Naive thymus-derived CD8-positive, alpha-beta T cell (primary cell): ENCODE data around the gene GPR3. TPM values are rescaled to one million over a fixed set of nuclear protein-coding genes. Genes with fewer than 3 reads are reported as not detected.

Experiments used
- ATAC-seq, 2 donors: fragments of 150-1000 bp; cut with Tn5 transposase in 1 of 2; sonication (Bioruptor Pico), chemical (Tn5 transposase) in 1 of 2; 1 replicate in 1 of 2; 2 replicates in 1 of 2; pipeline ENCODE4 v1.10.0; 2021; ENCODE audit warnings: mild to moderate bottlenecking in 2 of 2, moderate library complexity in 2 of 2
- POLR2A ChIA-PET: fragments of 350-600 bp; sonication (Branson Sonifier 250); formaldehyde crosslinking; loops from one replicate; lab custom pipeline; 2021; ENCODE audit warnings: antibody characterized with exemption; lab: Charles Lee
- DNase-seq, 10 donors: peaks; one replicate each; pipeline versions ENCODE4 v3.0.0 to v3.0.0-alpha.2; 2020 to 2022
- H3K27ac Mint-ChIP-seq, 10 donors: one replicate each; pipeline ENCODE4 v1.8.0; 2020 to 2022; ENCODE audit warnings: mild to moderate bottlenecking in 10 of 10, mixed read lengths in 10 of 10, moderate library complexity in 4 of 10, inconsistent platforms in 1 of 10
- H3K27me3 Mint-ChIP-seq, 5 donors: one replicate each; pipeline ENCODE4 v1.8.0; 2021 to 2022; ENCODE audit warnings: mixed read lengths in 5 of 5
- H3K36me3 Mint-ChIP-seq, 3 donors: one replicate each; pipeline ENCODE4 v1.8.0; 2020 to 2022; ENCODE audit warnings: mixed read lengths in 3 of 3, mild to moderate bottlenecking in 2 of 3, inconsistent platforms in 1 of 3
- H3K4me1 Mint-ChIP-seq, 4 donors: one replicate each; pipeline ENCODE4 v1.8.0; 2021 to 2022; ENCODE audit warnings: mixed read lengths in 4 of 4
- H3K4me3 Mint-ChIP-seq, 10 donors: one replicate each; pipeline ENCODE4 v1.8.0; 2020 to 2022; ENCODE audit warnings: mild to moderate bottlenecking in 10 of 10, mixed read lengths in 10 of 10, moderate library complexity in 6 of 10, inconsistent platforms in 1 of 10
- H3K9me3 Mint-ChIP-seq, 9 donors: one replicate each; pipeline ENCODE4 v1.8.0; 2020 to 2022; ENCODE audit warnings: mixed read lengths in 9 of 9, mild to moderate bottlenecking in 3 of 9, inconsistent platforms in 1 of 9, moderate library complexity in 1 of 9
- polyA plus RNA-seq, 3 donors: library from polyadenylated mRNA; unstranded; fragments of 300-500 nt; fragmentation: Illumina TruSeq; gene quantifications; one replicate each; pipeline ENCODE4 v1.2.3, GENCODE V29; 2021
- total RNA-seq, 8 experiments: library from RNA in 2 of 8; stranded (reverse) in 2 of 8; gene quantifications; one replicate each; pipeline ENCODE4 v1.2.3 and lab custom pipeline; 2021 to 2026

Gene GPR3
- total and polyA plus RNA-seq, 5 experiments from 2014 or later: 0.10 to 0.28 TPM; not detected in 3

DNA sequence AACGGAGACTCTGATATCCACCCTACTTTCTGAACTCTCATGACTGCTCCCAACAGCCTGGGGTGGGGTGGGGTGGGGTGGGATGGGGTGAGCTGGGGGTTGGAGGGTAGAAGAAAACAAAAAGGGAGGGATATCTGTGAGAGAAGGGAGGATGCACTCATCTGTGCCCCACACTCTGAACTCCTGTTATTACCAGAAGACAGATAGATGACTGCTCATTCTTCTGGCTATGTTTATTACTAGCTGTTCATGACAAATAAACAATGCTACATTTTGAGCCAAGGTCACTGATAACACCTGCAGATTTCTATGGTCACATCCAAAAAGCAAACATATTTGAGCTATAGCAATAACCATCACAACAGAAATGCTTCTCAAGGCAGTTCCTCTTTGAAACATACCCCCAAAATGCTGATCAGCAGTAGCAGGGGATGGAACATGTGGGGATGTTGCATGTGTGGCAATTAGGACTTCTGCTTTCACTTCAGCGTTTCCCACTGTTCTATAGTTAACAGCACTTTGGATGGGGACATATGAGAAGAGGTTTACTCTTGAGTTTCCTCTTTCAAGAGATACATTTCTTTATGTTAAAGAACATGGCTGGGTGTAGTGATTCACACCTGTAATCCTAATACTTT is 43.3 kb downstream of the GPR3 start:
- ATAC-seq: peak in 1 of 2 donors; percentile 29
- DNase-seq: no peak

DNA sequence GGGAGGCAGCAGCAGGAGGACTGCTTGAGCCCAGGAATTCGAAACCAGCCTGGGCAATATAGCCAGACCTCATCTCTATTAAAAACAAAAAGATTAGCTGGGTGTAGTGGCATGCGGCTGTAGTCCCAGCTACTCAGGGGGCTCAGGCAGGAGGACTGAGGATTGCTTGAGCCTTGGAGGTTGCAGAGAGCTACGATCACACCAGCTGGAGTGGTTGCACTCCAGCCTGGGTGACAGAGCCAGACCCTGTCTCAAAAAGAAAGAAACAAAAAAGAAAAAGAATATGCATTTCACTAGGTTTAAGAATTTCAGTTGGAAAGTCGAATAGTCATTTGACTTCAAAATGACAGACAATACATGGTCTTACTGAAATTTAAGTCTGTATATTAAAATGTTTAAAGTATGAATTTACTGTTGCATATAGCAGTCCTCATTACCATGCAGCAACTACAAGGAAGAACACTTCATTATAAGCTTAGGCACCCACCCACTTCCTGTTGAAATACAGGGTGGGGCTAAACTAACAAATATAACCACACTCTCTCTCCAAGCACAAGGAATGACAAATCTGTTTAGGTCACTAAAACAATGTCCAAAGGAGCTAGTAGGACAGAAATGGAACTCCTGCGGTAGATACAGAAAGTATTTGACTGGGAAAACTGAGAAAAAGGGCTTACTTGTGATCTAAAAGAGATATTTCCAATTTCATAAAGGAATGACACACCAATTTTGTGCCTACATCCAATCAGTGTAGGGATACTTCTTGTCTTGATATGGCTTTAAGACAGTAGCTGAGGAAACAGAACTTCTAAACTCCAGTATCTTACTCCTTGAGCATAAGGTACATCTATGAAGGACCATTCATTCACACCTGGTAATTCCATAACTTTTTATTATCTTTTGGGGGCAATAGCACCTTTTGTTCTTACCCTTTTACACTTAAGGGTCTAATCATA is 44.1 kb downstream of the GPR3 start:
- Mint-ChIP-seq H3K4me1 (peaks cover 34 to 85% (median 74%) of the 10 kb centered on the region in 4 donors), H3K36me3 (peaks cover 5 to 20% (median 13%) of the 10 kb centered on the region in 3 donors), H3K27me3 (no peaks in the 10 kb centered on the region), H3K27ac (peak overlapping the region; percentile 61 to 93 (median 85)), H3K9me3 (no peaks in the 10 kb centered on the region), H3K4me3 (peak overlapping the region; percentile 59 to 87 (median 71))
- ATAC-seq (peak; percentile 91 to 98), DNase-seq (peak in 3 of 10 donors; percentile 12 to 50 (median 48))
- POLR2A ChIA-PET: interaction anchor here (0.6 to 4.6 kb wide), 12 partner anchors 9 to 159 kb away, joined by 3 to 24 read pairs (median 3); partner anchors contain the start of gene WASF2

More for the DNA sequence above, 43.3 kb downstream of the GPR3 start:
- peak overlapping the region; percentile 61 to 93 (median 85) for H3K27ac Mint-ChIP-seq
- POLR2A ChIA-PET: interaction anchor here (0.6 to 4.6 kb wide), 10 partner anchors 10 to 158 kb away, joined by 3 to 24 read pairs (median 3); partner anchors contain the start of gene WASF2
- no peaks in the 10 kb centered on the region for H3K9me3 Mint-ChIP-seq
- H3K4me1 Mint-ChIP-seq: peaks cover 38 to 93% (median 82%) of the 10 kb centered on the region in 4 donors
- H3K36me3 Mint-ChIP-seq: peaks cover 5 to 15% (median 13%) of the 10 kb centered on the region in 3 donors
- H3K4me3 Mint-ChIP-seq: peak overlapping the region; percentile 59 to 87 (median 71)
- no peaks in the 10 kb centered on the region for H3K27me3 Mint-ChIP-seq

DNA sequence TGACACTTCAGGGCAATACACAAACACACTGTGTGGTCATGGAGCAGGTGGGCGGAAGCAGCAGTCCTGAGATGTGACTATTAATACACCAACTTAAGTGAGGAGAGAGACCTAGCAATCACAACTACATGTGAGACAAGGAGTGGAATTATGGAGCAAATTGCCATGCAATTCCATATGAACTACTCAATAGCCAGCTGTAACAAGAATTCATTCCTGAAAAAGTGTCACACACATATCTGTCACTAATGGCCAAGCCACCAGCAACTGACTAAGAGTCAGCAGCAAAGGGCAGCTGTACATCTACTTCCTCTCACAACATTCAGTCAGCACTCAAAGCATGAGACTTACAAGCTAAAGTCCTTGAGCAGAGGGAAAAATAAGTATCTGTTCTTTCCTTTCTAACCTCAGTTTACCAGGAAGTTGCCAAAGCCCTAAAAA is 46.2 kb downstream of the GPR3 start:
- Mint-ChIP-seq H3K9me3 (no peaks in the 10 kb centered on the region), H3K36me3 (peaks cover 5 to 20% (median 13%) of the 10 kb centered on the region in 3 donors), H3K4me3 (peak overlapping the region in 6 of 10 donors; percentile 46 to 74 (median 60)), H3K27me3 (no peaks in the 10 kb centered on the region), H3K4me1 (peaks cover 28 to 67% (median 61%) of the 10 kb centered on the region in 4 donors), H3K27ac (peak overlapping the region; percentile 23 to 84 (median 68))
- ATAC-seq: no peak
- POLR2A ChIA-PET: interaction anchor here (0.5 to 4.6 kb wide), 6 partner anchors 11 to 118 kb away, joined by 3 to 24 read pairs (median 3); partner anchors contain the start of gene WASF2
- no peak for DNase-seq

DNA sequence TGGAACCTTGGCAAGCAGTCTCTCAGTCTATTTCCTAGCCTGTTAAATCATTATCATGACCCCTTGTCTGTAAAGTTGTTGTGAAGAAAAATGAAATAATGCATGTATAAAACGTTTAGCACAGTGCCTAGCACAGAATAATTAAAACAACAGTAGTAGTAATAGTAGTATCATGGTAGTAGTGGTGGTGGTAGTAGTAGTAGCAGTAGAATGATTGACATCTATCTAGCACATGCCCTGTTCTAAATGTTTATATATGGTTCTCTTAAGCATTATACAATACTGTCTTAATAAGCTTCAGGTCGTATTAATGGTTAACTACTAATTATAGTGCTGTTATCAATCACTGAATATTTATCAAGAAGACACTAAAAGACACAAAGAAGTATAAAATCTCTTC is 46.7 kb downstream of the GPR3 start:
- DNase-seq: no peak
- Mint-ChIP-seq H3K9me3 (no peaks in the 10 kb centered on the region), H3K4me1 (peaks cover 25 to 65% (median 60%) of the 10 kb centered on the region in 4 donors), H3K4me3 (peak overlapping the region in 5 of 10 donors; percentile 21 to 71 (median 51)), H3K27me3 (no peaks in the 10 kb centered on the region), H3K36me3 (peaks cover 5 to 24% (median 13%) of the 10 kb centered on the region in 3 donors), H3K27ac (peak overlapping the region; percentile 23 to 84 (median 68))
- no peak for ATAC-seq
- POLR2A ChIA-PET: interaction anchor here (0.5 to 4.6 kb wide), 3 partner anchors 12 to 51 kb away, joined by 3 to 24 read pairs (median 13); partner anchors contain the start of gene WASF2

DNA sequence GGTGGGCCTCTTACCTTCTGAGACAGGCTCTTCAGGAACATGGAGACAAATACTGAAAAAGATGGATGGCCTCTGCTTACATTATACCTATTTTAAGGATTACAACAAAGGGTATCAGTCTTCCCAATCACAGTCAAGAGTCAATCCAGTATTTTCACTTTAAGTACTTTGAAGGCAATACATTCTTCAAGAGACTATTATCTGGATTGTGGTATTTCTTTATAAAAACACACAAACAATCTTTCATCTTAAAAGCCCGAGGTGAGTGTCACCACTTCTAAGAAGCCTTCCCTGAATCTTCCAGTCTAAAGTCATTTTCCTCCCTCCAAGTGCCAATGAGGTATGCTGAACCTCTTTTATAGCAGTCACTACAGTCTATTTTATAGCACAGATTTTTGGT is 52.2 kb downstream of the GPR3 start:
- Mint-ChIP-seq H3K36me3 (peaks cover under 1 to 43% (median 12%) of the 10 kb centered on the region in 3 donors), H3K9me3 (no peaks in the 10 kb centered on the region), H3K27ac (peak overlapping the region in 9 of 10 donors; percentile 2 to 91 (median 71)), H3K4me3 (peak overlapping the region in 6 of 10 donors; percentile 12 to 65 (median 35)), H3K4me1 (peaks cover 18 to 55% (median 46%) of the 10 kb centered on the region in 4 donors), H3K27me3 (no peaks in the 10 kb centered on the region)
- ATAC-seq: no peak
- POLR2A ChIA-PET: interaction anchor here (1.0 to 3.6 kb wide), 3 partner anchors 9 to 14 kb away, joined by 6 to 12 read pairs (median 8); no protein-coding TSS in a partner anchor
- no peak for DNase-seq

Other genes with a start within 250 kb of the GPR3 start
- 10 to 100 TPM; 16.2 to 17.7 TPM for gene SLC9A1, start 237.5 kb upstream of the GPR3 start, total RNA-seq
- gene SLC9A1, start 237.5 kb upstream of the GPR3 start, polyA plus RNA-seq: 10 to 100 TPM in 1 of 3 donors, 1 to 10 TPM in 2; 4.5 to 14.2 (median 8.5) TPM
- gene WDTC1, start 158.0 kb upstream of the GPR3 start, total RNA-seq: 10 to 100 TPM; 57.4 to 58.2 TPM
- 1 to 10 TPM; 4.0 to 5.8 (median 5.6) TPM for gene WDTC1, start 158.0 kb upstream of the GPR3 start, polyA plus RNA-seq
- gene TMEM222, start 70.5 kb upstream of the GPR3 start, total RNA-seq: 10 to 100 TPM; 42.5 to 44.0 TPM
- gene TMEM222, start 70.5 kb upstream of the GPR3 start, polyA plus RNA-seq: 10 to 100 TPM; 54.1 to 57.1 (median 56.9) TPM
- gene SYTL1, start 50.6 kb upstream of the GPR3 start, total RNA-seq: 100 to 1,000 TPM; 125 to 135 TPM
- 10 to 100 TPM; 74.4 to 92.3 (median 91.9) TPM for gene SYTL1, start 50.6 kb upstream of the GPR3 start, polyA plus RNA-seq
- 10 to 100 TPM; 10.1 to 11.6 TPM for gene MAP3K6, start 25.7 kb upstream of the GPR3 start, total RNA-seq
- gene MAP3K6, start 25.7 kb upstream of the GPR3 start, polyA plus RNA-seq: 1 to 10 TPM; 1.7 to 6.0 (median 3.0) TPM
- gene FCN3, start 17.8 kb upstream of the GPR3 start, total RNA-seq: not detected
- gene FCN3, start 17.8 kb upstream of the GPR3 start, polyA plus RNA-seq: not detected
- gene CD164L2, start 9.3 kb upstream of the GPR3 start, total RNA-seq: not detected
- under 1 TPM in 1 of 3 donors, not detected in 2; 0.17 TPM for gene CD164L2, start 9.3 kb upstream of the GPR3 start, polyA plus RNA-seq
- gene WASF2, start 97.5 kb downstream of the GPR3 start, total RNA-seq: 100 to 1,000 TPM; 183 to 185 TPM
- 10 to 100 TPM; 54.8 to 68.9 (median 68.5) TPM for gene WASF2, start 97.5 kb downstream of the GPR3 start, polyA plus RNA-seq
- gene AHDC1, start 211.5 kb downstream of the GPR3 start, total RNA-seq: 10 to 100 TPM; 19.6 to 24.7 TPM
- gene AHDC1, start 211.5 kb downstream of the GPR3 start, polyA plus RNA-seq: 1 to 10 TPM in 2 of 3 donors, under 1 TPM in 1; 0.57 to 2.4 (median 1.0) TPM
- gene FGR, start 242.6 kb downstream of the GPR3 start, total RNA-seq: 1 to 10 TPM; 2.0 to 2.3 TPM
- gene FGR, start 242.6 kb downstream of the GPR3 start, polyA plus RNA-seq: 10 to 100 TPM in 1 of 3 donors, 1 to 10 TPM in 2; 1.8 to 69.5 (median 3.3) TPM